ENCODE results near the gene ROS1.

ROS1 gene

DNA sequence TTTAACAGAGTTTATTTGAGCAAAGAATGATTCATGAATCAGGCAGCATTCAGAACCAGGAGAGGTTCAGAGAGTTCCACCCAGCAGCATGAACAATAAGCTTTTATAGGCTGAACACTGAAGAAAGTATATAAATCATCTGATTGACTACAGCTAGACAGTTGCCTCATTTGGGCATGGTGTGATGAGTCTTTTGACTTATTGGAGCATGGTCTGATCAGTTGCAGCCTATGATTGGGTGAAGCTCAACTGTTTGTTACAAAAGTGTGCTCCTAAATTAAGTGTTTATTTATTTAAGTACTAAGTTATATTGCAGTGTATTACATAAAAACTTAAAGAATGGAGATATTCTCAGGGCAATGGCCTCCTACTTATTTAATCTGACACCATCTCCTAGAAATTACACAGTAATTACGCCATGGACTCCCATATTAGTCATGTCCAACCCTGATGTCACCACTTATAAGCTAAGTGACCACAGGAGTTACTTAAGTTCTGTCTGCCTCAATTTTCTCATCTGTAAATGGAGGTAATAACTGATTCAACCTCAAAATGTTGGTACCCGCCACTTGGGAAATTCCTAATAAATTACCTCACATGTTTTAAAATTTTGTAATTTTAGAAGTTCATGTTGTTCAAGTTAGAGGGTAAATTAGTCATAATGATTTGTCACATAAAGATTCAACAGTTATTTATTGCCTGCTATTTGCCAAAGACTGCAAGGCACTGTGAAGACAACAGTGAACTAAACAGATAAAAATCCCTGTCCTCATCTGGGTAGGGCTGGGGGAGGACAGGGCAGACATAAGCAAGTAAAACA, 15.2 kb upstream of the ROS1 start:
- DNase-seq (ENCODE audit: low read depth in 2 of 2) = no peak

DNA sequence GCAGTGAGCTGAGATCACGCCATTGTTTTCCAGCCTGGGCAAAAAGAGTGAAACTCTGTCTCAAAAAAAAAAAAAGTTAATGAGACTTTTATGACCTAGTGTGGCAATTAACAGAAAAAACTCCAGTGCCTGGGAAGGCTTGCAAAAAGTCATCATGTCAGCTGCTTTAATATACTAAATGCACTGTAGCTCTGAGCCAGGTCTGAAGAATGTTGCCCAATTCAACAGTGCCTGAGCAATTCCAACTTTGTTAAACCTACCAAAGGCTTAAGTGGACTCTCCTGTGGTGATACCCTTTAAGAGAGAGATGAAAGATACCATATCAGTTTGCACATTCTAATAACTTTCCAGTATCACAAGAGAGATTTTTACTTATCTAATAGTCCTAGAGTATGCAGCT, 6.5 kb upstream of the ROS1 start:
- DNase-seq (ENCODE audit: low read depth in 2 of 2) = no peak

DNA sequence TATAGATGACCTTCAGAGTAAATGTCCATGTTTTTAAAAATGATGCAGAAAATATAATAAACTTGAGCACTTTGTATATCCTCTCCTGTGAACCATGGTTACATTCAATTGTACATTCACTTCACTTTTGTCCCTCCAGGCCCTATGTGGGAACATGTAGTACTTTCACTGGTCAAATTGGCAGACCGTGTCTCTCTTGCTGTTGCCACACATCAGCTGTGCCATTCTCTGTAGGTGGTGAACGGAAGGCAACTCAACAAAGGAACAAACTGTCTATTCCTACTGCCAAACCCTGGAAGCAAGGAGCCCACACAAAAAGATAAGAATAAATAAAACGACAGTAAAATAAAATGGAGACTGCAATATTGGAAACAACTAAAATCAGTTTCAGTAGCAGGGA, 2.0 kb downstream of the ROS1 start:
- DNase-seq (ENCODE audit: low read depth in 2 of 2) = no peak

DNA sequence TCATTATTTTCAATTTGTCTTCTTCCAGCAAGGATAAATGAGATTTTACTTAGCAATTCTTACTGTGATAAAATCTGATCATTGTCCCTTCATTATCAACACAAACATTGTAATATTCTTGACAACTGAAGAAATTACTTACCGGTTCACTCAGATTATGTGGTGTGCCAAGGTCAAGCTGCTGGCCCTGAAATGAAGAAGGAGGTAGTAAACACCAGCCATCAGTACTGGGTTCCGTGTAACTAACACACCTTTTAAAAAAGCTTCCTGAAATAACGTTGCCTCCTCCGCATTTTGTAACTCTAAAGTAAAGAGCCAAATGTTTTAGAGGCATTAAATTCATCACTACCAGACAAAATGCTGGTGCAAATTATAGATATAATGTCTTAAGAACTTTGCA, 7.4 kb downstream of the ROS1 start:
- DNase-seq (ENCODE audit: low read depth in 2 of 2) = no peak

DNA sequence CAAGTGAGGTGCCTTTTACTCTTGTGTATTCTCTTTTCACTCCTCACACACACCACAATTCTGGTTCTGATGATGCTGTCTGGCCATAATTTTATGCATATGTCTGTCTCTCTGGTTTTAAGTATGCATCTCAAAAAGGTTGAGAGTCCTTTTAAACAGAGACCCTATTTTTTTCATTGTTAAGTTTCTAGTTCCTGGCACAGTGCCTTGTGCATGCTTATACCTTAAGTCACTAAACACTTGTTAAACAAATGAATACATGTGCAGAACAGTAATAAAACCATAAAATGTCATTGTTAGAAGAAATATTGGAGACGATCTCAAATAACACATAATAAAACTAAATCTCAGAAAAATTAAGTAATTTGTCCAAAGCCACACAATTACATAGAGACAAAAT, 7.9 kb downstream of the ROS1 start:
- no peak for DNase-seq (ENCODE audit: low read depth in 2 of 2)

- no peak for DNase-seq (ENCODE audit: low read depth in 2 of 2)
These were observed 11.0 kb downstream of the ROS1 start for GRCh38 chr6:117414770-117415169.

DNA sequence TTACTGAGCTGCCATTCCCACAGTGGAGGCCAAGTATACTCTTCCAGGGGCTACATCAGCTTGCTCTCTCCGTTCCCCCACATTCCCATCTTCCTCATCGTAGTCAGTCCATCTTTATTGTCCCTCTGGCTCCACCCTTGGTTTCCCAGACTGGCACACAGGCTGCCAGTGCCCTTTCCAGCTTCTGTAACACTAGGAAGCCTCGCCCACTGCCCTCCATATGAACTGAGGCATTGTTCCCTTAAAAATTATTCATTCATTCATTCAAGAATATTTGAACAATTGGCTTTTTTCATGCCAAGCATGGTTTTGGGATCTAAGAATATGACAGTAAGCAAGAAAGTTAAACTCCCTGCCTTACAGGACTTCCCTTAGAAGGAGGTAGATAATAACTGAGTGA, 14.3 kb downstream of the ROS1 start:
- no peak for DNase-seq (ENCODE audit: low read depth in 2 of 2)

- no peak for DNase-seq (ENCODE audit: low read depth in 2 of 2)
These were observed 15.9 kb downstream of the ROS1 start for GRCh38 chr6:117409863-117410262.

GRCh38 chr6:117409420-117409819, 16.3 kb downstream of the ROS1 start:
- DNase-seq (ENCODE audit: low read depth in 2 of 2) = no peak

- DNase-seq (ENCODE audit: low read depth in 2 of 2) = no peak
These were observed 21.2 kb downstream of the ROS1 start for GRCh38 chr6:117404548-117404947.

- DNase-seq (ENCODE audit: low read depth in 2 of 2) = no peak
These were observed 23.9 kb downstream of the ROS1 start for GRCh38 chr6:117401799-117402198.

GRCh38 chr6:117399924-117400323, 25.8 kb downstream of the ROS1 start:
- DNase-seq (ENCODE audit: low read depth in 2 of 2) = no peak

- no peak for DNase-seq (ENCODE audit: low read depth in 2 of 2)
These were observed 26.6 kb downstream of the ROS1 start for GRCh38 chr6:117399126-117399525.

GRCh38 chr6:117397536-117398227, 28.1 kb downstream of the ROS1 start:
- no peak for DNase-seq (ENCODE audit: low read depth in 2 of 2)

GRCh38 chr6:117396228-117396627, 29.5 kb downstream of the ROS1 start:
- no peak for DNase-seq (ENCODE audit: low read depth in 2 of 2)

GRCh38 chr6:117395164-117395563, 30.6 kb downstream of the ROS1 start:
- DNase-seq (ENCODE audit: low read depth in 2 of 2) = no peak

- DNase-seq (ENCODE audit: low read depth in 2 of 2) = no peak
These were observed 32.7 kb downstream of the ROS1 start for GRCh38 chr6:117393045-117393444.

- no peak for DNase-seq (ENCODE audit: low read depth in 2 of 2)
These were observed 33.7 kb downstream of the ROS1 start for GRCh38 chr6:117391874-117392583.

DNA sequence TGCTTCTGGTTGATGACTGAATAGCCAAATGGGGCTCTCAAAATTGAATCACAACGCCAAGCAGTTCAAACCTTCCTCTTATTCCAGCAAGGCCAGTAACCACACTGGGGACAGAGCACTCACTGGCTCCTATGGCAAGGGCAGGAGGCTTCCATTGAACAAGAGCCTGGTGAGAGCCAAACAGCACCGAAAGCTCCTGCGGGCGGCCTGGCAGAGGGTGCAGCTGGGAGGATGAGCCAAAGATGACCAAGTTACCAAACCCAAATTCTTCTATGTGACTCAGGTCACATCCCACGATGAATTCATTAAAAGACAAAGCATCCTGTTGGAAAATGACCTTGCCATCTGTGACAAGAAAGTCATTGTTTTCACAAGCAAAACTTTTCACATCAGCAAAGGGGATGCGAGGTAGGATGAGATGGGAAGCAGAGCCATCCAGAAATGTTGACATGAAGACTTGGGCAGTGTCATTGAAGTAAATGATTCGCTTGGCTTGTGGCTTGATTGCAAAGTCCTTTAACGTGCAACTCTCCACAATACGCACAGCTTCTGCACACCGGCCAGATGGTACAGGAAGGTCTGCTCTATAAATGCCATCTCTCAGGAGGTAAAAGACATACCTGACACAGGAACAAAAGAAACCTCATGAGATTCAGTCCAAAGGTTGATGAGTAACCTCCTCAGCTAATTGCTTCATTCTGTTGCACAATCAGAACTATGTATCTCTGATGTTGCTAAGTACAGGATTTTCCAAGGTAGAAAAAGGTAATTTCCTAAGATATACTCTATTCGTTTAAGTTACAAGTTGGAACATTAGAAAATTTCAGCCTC, 36.3 kb downstream of the ROS1 start:
- DNase-seq (ENCODE audit: low read depth in 2 of 2) = no peak

DNA sequence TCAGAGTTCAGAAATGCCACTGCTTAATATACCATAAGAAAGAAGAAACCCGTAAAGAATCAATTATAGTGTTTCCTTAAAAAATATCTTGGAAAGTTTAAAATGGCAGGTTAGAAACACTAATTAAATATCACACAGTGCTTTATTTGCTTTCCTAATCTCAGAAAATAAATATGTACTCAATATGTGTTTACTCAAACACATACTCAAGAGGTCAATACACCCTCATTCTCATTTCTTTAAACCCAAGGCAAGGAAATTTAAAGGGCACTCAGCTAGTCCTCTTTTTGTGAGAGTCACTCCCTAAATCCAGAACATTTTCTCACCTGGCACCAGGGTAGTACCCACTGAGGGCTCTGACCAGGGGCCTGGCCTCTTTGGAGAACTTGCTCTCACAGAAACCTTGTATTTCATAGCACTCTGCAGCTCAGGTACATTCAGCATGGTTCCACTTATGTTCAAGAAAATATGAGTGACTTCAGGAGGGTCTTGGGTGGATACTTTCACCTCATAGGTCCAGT, 38.2 kb downstream of the ROS1 start:
- DNase-seq (ENCODE audit: low read depth in 2 of 2) = no peak

DNA sequence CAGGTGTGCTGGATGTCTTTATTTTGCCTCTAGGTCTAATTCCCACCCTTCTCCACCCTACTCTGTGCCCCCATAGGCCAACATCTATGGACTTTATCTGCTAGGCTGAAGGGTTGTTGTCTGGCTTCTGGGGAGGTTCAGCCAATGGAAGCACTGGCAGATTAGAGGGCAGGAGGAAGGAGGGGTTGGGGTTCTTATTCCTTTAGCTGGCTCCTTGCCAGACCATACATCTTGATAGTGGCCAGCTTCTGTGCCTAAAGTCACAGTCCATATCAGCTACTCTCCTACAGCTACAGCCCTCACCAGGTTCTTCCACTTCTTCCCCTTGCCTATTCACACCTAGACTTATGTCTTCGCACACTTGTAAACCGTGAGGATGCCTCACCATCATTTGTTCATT, 41.1 kb downstream of the ROS1 start:
- no peak for DNase-seq (ENCODE audit: low read depth in 2 of 2)

GRCh38 chr6:117381749-117382148, 44.0 kb downstream of the ROS1 start:
- no peak for DNase-seq (ENCODE audit: low read depth in 2 of 2)

Measured in stimulated activated CD8-positive, alpha-beta memory T cell treated with anti-CD3 and anti-CD28 coated beads, Interleukin-2, amount 100 ng/mL, for 1 hour (primary cell).